Measurements from ENCODE around the gene SAMD1. TPM values are rescaled to one million over a fixed set of nuclear protein-coding genes. Genes with fewer than 3 reads are reported as not detected.
A peak's percentile ranks its signal among the peaks of the same experiment; 100 is the strongest.

Gene SAMD1
- total and polyA plus RNA-seq, 2 donors from 2014 or later = 23.3 to 28.3 TPM

GRCh38 chr19:14062558-14062855 lies 28.0 kb downstream of the SAMD1 start:
- peak overlapping the region in 2 of 3 donors; percentile 24 to 68 for H3K4me3 ChIP-seq (ENCODE audit: low read length in 3 of 3)
- FAIRE-seq = no peak
- H3K36me3 ChIP-seq (ENCODE audit: control insufficient read depth in 2 of 3, insufficient read depth in 3 of 3, low read length in 3 of 3) = no peaks in the 10 kb centered on the region
- H3K9ac ChIP-seq (ENCODE audit: low read length in 3 of 3) = no peak overlapping the region
- peaks cover 0 to 14% (median 11%) of the 10 kb centered on the region in 3 donors for H3K4me1 ChIP-seq (ENCODE audit: control insufficient read depth in 2 of 3, insufficient read depth in 2 of 3, low read depth in 1 of 3, low read length in 3 of 3)
- peak overlapping the region in 1 of 2 donors; percentile 9 for H3K27ac ChIP-seq (ENCODE audit: low read depth in 2 of 2, low read length in 2 of 2)
- no peaks in the 10 kb centered on the region for H3K9me3 ChIP-seq (ENCODE audit: control insufficient read depth in 2 of 3, insufficient read depth in 1 of 3, low read length in 3 of 3)
- TF ChIP-seq CTCF (IDR thresholded peaks at IDR 0.05; ENCODE audit: borderline replicate concordance, extremely low read depth, insufficient read depth) = no peak
- no peak for DNase-seq
- H3K27me3 ChIP-seq (ENCODE audit: control insufficient read depth, insufficient read depth, low read length) = no peaks in the 10 kb centered on the region
- intact Hi-C loops (cut with DNase I) = no loop called here

GRCh38 chr19:14061751-14062557 lies 28.6 kb downstream of the SAMD1 start, which contains the start of gene PALM3:
Gene PALM3 (minus strand): TSS chr19:14062076. CDS start chr19:14061980, 96 bp downstream.
- Histone ChIP-seq H3K4me1 (ENCODE audit: control insufficient read depth in 2 of 3, insufficient read depth in 2 of 3, low read depth in 1 of 3, low read length in 3 of 3) (peaks cover 0 to 14% (median 11%) of the 10 kb centered on the region in 3 donors), H3K27me3 (ENCODE audit: control insufficient read depth, insufficient read depth, low read length) (no peaks in the 10 kb centered on the region), H3K27ac (ENCODE audit: low read depth in 2 of 2, low read length in 2 of 2) (peak within 1 kb of the TSS; percentile 91 to 93), H3K9me3 (ENCODE audit: control insufficient read depth in 2 of 3, insufficient read depth in 1 of 3, low read length in 3 of 3) (no peaks in the 10 kb centered on the region), H3K36me3 (ENCODE audit: control insufficient read depth in 2 of 3, insufficient read depth in 3 of 3, low read length in 3 of 3) (no peaks in the 10 kb centered on the region), H3K4me3 (ENCODE audit: low read length in 3 of 3) (peak within 1 kb of the TSS; percentile 36 to 68 (median 60)), H3K9ac (ENCODE audit: low read length in 3 of 3) (peak within 1 kb of the TSS in 2 of 3 donors; percentile 32 to 77)
- peak; percentile 2 for TF ChIP-seq CTCF (IDR thresholded peaks at IDR 0.05; ENCODE audit: borderline replicate concordance, extremely low read depth, insufficient read depth)
- intact Hi-C loops (cut with DNase I) = no loop called here
- no peak for FAIRE-seq
- DNase-seq = peak; percentile 86 to 95 (median 88)

- H3K27ac ChIP-seq (ENCODE audit: low read depth in 2 of 2, low read length in 2 of 2) = peak overlapping the region; percentile 91 to 93
- no peaks in the 10 kb centered on the region for H3K36me3 ChIP-seq (ENCODE audit: control insufficient read depth in 2 of 3, insufficient read depth in 3 of 3, low read length in 3 of 3)
- H3K4me3 ChIP-seq (ENCODE audit: low read length in 3 of 3) = peak overlapping the region; percentile 36 to 68 (median 60)
- peak overlapping the region in 2 of 3 donors; percentile 32 to 77 for H3K9ac ChIP-seq (ENCODE audit: low read length in 3 of 3)
- H3K9me3 ChIP-seq (ENCODE audit: control insufficient read depth in 2 of 3, insufficient read depth in 1 of 3, low read length in 3 of 3) = no peaks in the 10 kb centered on the region
- TF ChIP-seq CTCF (IDR thresholded peaks at IDR 0.05; ENCODE audit: borderline replicate concordance, extremely low read depth, insufficient read depth) = no peak
- no peaks in the 10 kb centered on the region for H3K27me3 ChIP-seq (ENCODE audit: control insufficient read depth, insufficient read depth, low read length)
- DNase-seq (no peak), FAIRE-seq (no peak)
- peaks cover 0 to 14% (median 11%) of the 10 kb centered on the region in 3 donors for H3K4me1 ChIP-seq (ENCODE audit: control insufficient read depth in 2 of 3, insufficient read depth in 2 of 3, low read depth in 1 of 3, low read length in 3 of 3)
- intact Hi-C loops (cut with DNase I) = no loop called here
Measured at GRCh38 chr19:14061081-14061749, 29.3 kb downstream of the SAMD1 start.
